ENCODE results near the gene BOLA3.
"Not testable (repeated sequence)": the region's sequence is repeated elsewhere in the genome, so short reads cannot be mapped to it uniquely, and the experiment has no call there.

The BOLA3 gene

GRCh38 chr2:74101574-74102300, 46.0 kb downstream of the BOLA3 start:
- DNase-seq = no peak

GRCh38 chr2:74100254-74101216, 47.2 kb downstream of the BOLA3 start:
- DNase-seq = no peak

- no peak for DNase-seq
Measured at GRCh38 chr2:74099835-74100234, 47.9 kb downstream of the BOLA3 start.

- DNase-seq = no peak
Measured at GRCh38 chr2:74099271-74099670, 48.4 kb downstream of the BOLA3 start.

- DNase-seq = no peak
Measured at GRCh38 chr2:74097574-74097973, 50.1 kb downstream of the BOLA3 start.

GRCh38 chr2:74096052-74096451, 51.7 kb downstream of the BOLA3 start:
- DNase-seq = no peak

- DNase-seq = no peak
Measured at GRCh38 chr2:74095632-74096031, 52.1 kb downstream of the BOLA3 start.

- no peak for DNase-seq
Measured at GRCh38 chr2:74094291-74094690, 53.4 kb downstream of the BOLA3 start.

GRCh38 chr2:74093840-74094239, 53.9 kb downstream of the BOLA3 start:
- no peak for DNase-seq

- no peak for DNase-seq
Measured at GRCh38 chr2:74093426-74093825, 54.3 kb downstream of the BOLA3 start.

GRCh38 chr2:74092275-74092674, 55.4 kb downstream of the BOLA3 start:
- DNase-seq = no peak

GRCh38 chr2:74091391-74091790, 56.3 kb downstream of the BOLA3 start:
- no peak for DNase-seq

- no peak for DNase-seq
Measured at GRCh38 chr2:74089816-74090745, 57.6 kb downstream of the BOLA3 start.

- not testable (repeated sequence) for DNase-seq
Measured at GRCh38 chr2:74088676-74089075, 59.0 kb downstream of the BOLA3 start.

GRCh38 chr2:74087696-74088095, 60.0 kb downstream of the BOLA3 start:
- DNase-seq = no peak

GRCh38 chr2:74086021-74086420, 61.7 kb downstream of the BOLA3 start:
- no peak for DNase-seq

Measured in right hindlimb (tissue), 1 donor.